T-helper 1 cell (primary cell): ENCODE measurements around the gene FBXO48.

ENCODE experiments used
- DNase-seq, 5 donors: peaks; one replicate each; pipeline ENCODE4 v3.0.0-alpha.2; 2012 to 2020

Gene FBXO48

DNA sequence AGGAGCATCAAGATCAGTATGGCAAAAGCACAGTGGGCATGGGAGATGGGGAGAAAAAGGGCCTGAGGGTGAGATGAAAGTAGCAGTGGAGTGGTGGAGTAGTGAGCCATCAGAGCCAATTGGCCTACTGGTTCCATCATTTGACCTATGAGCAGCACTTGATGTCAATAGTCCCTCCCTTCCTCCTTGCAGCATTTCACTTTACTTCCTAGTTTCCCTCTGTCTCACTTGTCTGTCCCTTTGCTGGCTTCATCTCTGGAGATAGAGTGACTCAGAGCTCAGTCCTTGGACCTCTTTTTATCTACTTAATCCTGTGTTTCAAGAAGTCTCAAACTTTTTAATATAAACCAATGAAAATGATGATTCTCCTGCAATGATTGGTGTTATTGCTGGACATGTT lies 32.1 kb downstream of the FBXO48 start:
- DNase-seq: no peak

DNA sequence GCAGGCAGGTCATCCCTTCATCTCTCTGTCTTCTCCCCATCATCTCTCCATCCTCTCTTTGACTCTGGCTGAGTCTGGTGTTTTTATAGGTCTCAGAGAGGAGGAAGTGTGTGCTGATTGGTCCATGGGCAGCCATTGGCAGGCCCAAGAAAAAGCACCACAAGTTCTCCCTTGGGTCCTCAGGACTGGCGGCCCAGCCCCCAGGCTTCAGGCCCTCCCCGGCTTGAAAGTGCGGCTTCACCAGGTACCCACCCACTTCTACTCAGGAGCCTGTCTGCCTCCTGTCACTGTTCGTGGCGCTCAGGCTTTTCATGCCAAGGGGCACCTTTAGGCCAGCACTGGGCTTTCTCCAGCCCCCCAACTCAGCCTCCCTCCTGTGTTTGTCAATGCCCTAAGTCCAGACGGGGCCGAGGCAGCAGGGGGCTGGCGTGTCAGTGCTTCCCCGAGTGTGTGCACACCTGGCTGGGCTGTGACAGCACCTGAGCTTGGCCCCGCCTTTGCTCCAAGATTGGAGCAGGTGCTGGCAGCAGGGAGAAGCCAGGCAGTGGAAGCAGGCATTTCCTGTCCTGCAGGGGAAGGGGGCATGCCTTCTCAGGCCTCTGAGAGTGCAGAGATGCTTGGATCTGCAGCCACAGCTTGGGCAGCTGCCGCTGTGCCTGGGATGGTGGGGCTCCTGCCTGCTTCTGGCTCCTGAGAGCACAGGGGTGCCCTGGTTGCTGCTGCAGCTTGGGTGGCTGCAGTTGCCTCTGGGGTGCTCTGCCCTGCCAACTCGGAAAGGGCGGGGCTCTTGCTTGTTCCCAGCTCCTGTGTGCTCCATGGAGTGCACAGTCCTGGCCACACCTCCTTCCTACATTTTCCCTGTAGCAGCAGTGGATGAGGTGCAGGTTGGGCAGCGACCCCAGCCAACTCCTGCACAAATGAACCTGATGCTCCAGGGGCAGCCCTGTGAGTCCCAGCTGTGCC lies 34.1 kb downstream of the FBXO48 start:
- DNase-seq: no peak

DNA sequence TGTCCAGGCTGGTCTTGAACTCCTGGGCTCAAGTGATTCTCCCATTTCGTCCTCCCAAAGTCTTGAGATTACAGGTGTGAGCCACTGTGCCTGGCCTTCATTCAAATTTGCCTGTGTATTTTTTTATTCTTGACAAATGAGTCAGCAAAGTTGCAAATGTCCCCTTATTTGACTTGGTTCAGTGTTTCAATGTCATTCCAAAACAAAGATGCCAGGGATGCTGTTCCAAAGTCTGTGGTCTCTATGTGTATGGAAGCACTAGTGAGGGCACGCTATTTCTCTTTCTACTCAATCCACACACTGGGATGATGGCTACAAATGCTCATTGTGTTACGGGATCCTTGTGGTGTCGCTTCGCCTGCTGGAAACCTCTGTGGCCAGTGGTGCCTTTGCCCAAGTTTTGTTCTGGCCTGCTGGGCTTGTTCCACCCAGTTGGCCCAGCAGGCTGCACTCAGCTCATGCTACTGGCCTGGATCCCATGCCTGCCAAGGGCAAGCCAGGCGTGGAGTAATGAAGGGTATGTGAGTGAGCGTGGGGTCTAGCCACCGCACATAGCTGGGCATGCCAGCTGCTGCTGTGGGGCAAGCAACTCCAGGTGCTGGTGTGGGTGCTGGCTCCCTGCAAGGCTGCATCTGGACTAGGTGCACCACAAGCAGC lies 35.6 kb downstream of the FBXO48 start:
- DNase-seq: no peak

DNA sequence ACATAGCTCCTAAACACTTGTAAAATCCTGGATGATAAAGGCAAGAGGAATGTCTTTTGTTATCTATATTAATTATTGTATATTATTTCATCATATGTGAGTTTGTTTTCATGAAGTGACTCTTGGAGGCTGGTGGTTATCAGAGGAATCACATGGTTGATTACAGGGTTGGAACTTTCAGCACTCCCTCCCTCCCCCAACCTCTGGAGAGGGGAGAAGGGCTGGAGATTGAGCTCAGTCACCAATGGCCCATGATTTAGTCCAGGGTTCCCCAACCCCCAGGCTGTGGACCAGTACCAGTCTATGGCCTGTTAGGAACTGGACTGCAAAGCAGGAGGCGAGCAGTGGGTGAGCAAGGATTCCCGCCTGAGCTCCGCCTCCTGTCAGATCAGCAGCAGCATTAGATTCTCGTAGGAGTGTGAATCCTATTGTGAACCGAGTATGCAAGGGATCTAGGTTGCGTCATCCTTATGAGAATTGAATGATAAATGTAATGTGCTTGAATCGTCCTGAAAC lies 37.7 kb downstream of the FBXO48 start:
- DNase-seq: no peak

DNA sequence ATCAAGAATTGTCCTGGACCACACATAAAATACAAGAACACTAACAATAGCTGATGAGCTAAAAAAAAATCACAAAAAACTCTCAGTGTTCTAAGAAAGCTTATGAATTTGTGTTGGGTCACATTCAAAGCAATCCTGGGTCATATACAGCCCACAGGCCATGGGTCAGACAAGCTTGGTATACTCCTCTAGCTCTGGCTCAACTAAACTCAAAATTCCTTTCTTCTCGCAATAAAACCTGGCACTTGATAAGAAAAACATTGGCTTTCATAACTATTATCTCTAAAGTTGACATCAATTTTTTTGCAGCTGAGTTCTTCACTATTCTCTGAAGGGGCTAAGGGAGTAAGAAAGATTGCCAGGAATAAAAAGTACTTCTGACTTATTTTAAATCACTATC lies 38.3 kb downstream of the FBXO48 start:
- no peak for DNase-seq

DNA sequence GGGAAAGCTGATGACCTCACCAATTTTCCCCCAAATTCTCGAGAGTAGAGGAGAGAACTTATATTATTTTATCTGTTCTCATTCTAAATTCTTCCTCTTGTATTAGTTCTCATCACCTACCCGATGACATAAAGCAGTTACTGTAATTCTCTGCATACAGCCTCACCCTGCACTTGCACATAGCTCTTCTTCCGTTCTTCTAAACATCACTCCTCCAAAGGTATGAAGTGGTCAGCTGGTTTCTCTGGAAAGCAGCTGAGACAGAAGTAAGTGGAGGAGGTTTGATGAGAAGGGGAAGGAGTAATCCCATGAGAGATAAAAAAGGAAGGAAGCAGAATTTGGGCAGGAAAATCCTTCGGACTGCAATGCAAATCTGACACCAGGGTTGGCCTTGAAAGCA lies 39.0 kb downstream of the FBXO48 start:
- no peak for DNase-seq

DNA sequence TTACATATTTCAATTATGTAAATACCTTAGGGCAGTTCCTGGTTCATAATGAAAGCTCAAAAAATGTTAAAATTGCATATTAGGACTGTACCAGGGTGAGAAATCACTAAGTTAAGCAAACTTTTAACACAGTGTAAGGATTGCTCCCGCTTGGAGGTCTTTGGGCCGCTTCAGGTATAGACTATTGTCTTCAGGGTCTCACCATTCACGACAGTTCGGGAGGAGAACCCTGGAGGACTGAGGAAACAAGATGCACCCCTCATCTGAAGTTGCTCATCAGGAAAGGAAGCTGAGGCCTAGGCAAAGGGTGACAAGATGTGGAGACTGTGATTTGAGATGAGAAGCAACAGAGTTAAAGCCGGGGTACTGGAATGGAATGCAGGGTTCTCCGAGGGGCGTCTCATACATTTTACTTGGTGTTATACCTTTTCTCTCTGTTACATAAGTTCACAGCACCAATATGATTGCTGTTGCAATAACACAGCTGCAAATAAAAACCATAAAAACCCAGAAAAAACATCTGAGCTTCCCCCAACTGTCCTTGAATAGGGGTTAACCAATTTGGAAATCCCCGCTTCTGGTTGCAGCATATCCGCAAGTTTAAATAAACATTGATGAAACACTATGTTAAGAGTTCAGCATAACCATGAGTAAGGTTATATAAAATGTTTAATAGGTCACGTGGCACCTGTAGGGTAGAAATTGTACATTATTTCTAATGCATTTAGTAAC lies 40.1 kb downstream of the FBXO48 start:
- peak in 1 of 5 donors; percentile 73 for DNase-seq

DNA sequence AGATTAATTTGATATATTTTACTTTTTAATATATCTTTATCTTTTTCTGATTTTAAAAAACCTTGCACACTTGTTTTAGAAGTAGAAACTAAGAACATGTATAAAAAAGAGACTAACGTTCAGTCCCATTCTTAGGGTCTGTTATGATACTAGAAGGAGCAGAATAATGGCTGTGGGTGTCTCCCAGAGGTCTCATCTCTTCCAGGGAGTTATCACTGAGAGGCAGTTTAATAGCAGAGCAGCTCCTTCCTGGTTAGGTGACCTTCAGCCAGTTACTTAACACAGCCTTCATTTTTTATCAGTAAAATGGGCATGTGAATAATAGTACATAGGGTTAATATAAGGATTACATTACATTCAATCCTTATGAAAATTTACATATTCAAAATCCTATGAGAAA lies 40.6 kb downstream of the FBXO48 start:
- no peak for DNase-seq

DNA sequence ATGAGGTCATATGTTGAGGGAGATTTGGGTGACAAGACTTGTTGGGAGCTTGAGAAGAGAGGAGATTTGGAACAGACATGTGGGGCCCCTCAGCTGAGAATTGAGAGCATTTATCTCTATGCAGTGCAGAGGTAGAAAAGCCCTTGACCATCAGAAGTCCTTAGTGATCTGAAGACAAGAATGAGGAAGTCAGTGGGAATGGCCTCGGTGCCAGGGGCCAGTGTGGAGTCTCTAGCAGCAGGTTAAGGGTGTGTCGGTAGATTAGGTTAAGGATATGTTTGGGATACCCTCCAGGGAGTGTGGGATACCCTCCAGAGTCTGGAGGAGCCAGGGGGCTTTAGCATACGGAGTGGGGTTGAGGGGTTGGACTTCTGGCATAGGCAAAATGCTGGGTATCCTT lies 41.6 kb downstream of the FBXO48 start:
- no peak for DNase-seq

DNA sequence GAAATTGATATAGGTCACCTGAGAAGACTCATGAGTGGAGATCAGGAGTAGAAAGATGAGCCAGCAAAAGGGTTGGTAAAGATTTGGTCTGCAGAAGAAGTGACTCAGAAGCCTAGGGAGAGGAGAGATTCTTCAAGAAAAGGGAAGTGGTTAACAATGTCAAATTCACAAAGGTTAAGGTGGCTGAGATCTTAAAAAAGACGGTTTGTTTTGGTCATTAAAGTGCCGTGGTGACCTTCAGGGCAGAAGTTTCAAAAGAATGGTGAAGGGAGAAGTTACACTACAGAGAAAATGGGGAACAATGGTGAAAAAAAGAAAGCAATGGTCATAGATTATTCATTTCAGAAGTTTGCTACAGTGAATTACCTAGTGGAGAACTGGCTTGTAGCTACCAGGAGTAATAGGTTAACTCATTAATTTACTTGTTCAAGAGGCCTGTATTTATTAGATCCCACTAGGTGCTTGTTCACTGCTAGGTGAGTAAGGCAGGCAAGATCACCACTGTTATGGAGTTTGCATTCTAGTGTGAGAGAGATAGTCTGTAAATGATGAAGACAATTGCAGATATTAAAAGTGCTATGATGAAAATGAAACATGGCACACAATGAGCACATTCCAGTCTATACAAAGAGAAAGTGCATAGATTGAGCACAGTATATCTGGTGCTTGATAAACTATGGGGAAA lies 43.0 kb downstream of the FBXO48 start:
- peak in 1 of 5 donors; percentile 74 for DNase-seq

DNA sequence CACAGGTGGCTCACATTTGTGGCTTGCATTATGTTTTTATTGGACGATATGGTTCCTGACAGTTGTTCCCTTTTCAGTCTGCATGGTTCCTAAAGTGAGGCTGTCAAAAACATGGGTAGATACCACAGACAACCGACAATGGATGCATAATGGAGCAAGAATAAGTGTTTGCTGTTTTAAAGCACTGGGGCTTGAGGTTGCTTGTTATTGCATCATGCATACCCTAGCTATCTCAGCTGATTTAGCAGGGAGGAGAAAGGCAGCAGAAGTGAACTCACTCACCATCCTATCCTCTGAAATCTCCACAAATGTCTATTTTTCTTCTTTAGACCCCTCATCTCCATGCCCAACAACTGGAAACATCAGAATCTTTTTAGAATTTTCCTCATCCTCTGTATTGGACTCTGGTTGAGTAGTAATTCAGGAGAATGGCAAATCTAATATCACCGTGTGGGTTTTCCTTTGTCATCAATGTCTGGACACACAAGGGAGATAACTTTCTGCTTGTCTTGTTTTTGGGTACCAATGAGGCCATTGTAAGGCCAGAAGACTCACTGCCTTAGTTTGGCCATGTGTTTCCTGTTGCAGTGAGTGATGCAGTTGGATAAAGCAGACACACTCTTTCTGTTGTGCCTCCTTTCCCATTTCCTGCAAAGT lies 46.7 kb downstream of the FBXO48 start:
- peak in 1 of 5 donors; percentile 62 for DNase-seq

DNA sequence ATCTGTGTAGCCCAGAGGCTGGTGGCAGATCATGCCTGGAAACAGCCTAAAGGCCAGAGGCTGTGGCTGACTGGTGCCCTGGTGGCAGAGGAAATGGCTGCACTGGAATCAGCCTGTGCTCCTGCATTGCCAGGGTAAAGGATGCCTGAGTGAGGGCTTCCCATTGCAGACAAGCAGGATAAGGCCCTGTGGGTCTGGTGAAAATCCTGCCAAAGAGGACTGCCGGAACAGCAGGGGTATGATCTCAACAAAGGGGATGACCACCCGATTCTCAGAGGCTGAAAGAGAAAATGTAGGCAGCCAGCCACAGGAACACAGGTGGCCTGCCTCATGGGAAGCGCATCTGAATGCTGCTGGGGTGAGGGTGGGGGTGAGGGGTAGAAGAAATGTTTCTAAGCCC lies 48.2 kb downstream of the FBXO48 start:
- DNase-seq: no peak

DNA sequence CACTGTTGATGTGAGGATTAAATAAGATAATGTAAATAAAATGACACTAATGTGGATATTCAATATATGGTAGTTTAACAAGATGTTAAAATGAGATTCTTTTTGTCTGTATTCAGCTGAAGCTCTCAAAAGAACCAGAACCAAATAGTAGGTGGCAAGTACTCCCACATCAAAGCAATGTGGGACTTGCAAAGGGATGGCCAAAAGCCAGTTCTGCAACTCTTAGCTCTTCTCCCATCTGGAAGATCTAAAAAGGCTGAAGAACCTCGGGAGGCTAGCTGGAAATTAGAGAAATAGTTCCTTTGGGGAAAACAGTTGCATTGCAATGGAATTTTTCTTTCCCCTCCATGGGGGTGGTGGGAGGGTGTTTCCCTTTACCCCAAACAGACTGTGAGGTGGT lies 48.7 kb downstream of the FBXO48 start:
- DNase-seq: no peak

DNA sequence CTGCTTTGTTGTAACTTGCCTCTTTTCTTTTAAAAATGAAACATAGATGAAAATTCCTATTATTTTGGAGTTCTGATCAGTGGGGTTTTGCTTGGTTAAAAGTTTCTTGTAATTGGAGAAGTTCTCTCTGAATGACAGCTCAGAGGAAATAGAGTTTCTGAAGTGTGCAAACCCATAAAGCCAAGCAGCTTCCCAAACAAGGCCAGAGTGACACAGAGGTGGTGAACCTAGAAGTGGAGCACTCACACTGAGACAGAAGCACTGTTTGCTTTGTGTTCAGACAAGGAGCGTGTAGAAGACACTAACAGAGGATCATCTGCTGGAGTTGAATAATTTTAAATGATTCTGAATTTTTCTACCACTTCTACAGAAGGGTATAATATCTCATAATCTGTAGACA lies 49.2 kb downstream of the FBXO48 start:
- DNase-seq: no peak

DNA sequence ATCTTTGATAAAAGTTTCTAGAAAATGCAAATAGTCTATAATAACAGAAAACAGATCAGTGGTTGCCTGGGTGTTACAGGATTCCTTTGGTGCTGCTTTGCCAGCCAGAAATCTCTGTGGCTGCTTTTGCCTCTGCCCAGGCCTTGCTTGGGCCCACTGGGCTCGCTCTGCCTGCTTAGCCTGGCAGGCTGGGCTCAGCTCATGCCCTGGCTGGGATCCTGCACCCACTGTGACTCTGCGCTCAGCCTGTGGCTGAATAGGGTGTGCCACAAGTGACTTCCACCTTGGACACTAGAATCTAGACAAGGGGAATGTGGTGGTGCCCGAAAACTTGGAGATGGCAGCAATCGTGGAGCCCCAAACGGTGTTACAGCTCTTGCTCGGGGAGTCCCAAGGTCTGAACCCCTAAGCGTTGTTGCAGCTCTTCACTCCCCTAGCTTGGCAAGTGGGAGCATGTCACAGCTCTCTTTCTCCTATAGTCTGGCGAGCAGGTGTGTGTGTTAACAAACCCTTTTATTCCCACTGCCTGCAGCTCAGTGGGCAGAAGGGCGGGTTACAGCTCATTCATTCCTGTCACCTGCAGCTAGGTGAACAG lies 50.9 kb downstream of the FBXO48 start:
- DNase-seq: no peak

DNA sequence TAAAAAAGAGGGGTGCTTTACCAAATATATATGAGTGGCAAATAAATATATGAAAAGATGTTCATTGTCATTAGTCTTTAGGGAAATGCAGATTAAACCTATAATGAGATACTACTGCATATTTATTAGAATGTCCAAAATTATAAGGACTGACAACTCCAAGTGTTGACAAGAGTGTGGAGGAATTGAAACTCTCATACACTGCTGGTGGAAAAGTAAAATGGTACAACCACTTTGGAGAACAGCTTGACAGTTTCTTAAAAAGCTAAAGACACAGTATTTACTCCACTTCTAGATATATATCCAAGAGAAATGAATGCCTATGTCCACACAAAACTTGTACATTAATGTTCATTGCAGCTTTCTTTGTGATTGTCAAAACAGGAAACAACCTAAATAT lies 51.6 kb downstream of the FBXO48 start:
- DNase-seq: no peak

DNA sequence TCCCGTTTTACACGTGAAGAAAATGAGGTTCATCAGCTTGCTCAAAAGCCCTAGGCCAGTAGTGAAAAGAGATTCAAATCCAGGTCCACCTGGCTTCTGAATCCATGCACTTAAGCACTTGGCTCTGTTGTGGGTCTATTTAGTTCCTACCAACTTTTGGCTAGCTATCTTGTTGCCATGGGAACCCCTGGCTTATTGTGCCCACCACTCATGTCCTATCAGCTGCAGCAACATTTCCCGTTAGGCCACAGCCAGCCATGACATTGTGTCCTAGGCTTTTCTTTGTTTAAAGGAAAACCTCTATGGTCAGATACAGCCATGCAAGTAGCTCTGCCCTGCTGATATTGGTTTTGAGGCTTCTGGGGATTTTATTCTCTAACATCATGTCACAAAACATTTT lies 52.2 kb downstream of the FBXO48 start:
- no peak for DNase-seq

DNA sequence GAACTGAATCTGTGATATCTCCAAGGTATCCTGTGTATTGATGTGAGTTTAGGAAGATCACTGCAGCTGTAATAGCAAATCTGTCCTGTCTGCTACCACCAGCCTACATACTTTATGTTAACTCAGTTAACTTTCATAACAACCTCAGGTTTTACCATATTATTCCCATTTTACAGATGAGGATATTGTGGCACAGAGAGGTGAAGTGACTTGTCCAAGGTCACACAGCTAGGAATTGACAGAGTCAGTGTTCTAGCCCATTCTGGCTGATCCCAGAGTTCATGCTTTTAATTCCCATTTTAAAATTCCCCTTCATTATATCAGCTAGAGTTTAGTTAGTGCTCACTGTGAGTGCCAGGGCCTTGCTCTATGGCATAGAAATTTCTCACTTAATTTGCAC lies 52.6 kb downstream of the FBXO48 start:
- DNase-seq: no peak

DNA sequence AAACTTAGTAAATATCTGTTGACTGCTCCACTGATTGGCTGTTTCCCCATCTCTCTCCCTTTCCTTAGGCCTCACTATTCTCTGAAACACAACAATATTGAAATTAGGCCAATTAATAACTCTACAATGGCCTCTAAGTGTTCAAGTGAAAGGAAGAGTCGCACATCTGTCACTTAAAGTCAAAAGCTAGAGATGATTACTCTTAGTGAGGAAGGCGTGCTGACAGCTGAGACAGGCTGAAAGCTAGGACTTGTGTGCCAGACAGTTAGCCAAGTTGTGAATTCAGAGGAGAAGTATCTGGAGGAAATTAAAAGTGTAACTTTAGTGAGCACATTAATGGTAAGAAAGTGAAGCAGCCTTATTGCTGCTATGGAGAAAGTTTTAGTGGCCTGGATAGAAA lies 53.6 kb downstream of the FBXO48 start:
- no peak for DNase-seq

DNA sequence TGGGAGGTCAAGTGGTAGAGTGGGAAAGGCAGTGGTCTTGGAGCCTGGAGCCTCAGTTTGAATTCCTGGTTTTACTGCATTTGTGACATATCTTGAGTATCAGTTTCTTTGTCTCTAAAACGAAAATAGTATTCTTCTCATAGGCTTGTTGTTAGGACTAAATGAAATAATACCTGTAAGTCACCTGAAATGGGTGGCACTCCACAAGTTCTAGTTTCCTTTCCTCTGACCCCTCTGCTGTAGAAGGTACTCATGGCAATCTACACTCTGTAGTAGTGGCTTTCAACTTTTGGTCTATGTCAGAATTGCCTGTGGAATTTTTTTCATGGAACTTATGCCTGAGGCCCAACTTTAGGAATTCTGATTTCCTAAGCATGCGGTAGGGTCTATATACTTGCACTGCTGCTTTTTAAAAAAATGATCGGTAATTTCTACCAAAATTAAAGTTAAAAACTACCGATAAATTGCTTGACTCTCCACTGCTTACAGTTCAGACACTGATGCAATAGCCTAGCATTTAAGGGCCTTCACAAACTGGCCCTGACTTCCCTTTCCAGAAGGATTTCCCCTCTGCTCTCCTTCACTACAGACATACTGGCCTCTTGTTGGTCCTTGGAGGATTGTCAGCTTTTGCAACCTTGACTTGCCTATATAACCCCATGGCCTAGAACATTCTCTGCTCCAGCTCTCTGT lies 54.8 kb downstream of the FBXO48 start:
- DNase-seq: no peak
